ENCODE measurements around the gene KIF1C. TPM values are rescaled to one million over a fixed set of nuclear protein-coding genes. Genes with fewer than 3 reads are reported as not detected.
A peak's percentile ranks its signal among the peaks of the same experiment; 100 is the strongest.

The KIF1C gene
- total RNA-seq, result 146 and 162 TPM in 2 replicates
- polyA plus RNA-seq (2012), result 202 TPM

DNA sequence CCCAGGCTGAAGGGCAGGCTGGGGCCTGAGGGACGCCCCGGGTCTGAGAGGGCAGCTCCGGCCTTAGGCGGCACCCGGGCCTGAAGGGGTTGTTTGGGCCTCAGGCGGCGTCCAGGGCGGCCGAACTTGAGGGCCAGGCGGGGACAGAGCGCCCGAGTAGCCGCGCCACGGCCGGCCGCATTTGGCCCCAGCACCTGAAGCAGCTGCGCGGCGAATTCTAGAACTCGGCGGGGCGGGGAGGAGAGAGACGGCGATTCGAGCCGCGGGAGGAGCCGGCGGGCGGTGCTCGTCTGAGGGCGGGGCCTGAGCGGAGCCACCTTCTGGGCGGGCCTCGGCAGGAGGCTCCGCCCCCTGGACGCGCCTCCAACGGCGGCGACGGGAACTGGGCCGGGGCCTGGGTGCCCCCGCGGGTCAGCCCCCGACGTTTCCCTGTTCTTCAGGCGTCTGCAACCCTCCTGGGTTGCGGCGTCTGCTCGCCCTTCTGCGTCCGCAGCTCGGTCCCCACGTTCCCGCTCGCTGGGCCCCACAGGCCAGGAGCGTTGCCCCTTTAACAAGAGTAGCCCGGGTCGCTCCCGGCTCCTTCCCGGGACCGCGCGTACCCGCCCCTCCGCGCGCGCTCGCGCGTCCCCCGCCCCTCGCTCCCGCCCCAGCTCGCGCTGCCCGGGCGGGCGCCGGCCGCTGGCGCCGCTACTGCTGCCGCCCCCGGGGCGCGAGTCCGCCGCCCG, at the start of gene KIF1C, which contains the start of gene INCA1:
TSS of gene KIF1C (plus strand) at position 649 of the 725 bp plus-strand sequence. CDS start 2,297 bp downstream, outside the sequence.
TSS of gene INCA1 (minus strand) at position 221 of the 725 bp plus-strand sequence. CDS start 3,085 bp downstream, outside the sequence.
- DNase-seq (ENCODE audit: low read depth), result peak; percentile 94

GRCh38 chr17:4948166-4948930, 49.4 kb upstream of the KIF1C start, which contains the start of gene PFN1:
Gene PFN1 (minus strand): TSS chr17:4948530. CDS start chr17:4948394, 136 bp downstream.
- DNase-seq (ENCODE audit: low read depth), result peak; percentile 89

DNA sequence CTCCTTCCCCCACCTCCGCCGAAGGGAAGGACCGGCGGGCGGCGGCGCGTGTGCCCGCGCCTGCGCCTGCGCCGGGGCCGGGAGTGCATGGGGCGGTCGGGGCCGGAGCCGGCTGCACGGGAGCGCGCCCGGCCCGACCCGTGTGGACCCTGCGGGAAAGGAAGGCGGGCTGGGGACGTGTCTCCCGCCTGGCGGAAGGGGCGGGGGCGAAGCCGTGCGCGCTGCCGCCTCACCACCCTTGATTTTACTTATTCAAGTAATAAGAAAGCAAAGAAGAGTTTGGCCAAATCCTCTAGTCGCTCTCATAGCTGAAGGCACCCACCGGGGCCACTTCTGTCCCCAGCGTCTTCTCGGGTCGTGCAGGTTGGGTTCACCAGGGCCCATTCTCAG, 48.8 kb upstream of the KIF1C start:
- peak; percentile 88 for DNase-seq (ENCODE audit: low read depth)

DNA sequence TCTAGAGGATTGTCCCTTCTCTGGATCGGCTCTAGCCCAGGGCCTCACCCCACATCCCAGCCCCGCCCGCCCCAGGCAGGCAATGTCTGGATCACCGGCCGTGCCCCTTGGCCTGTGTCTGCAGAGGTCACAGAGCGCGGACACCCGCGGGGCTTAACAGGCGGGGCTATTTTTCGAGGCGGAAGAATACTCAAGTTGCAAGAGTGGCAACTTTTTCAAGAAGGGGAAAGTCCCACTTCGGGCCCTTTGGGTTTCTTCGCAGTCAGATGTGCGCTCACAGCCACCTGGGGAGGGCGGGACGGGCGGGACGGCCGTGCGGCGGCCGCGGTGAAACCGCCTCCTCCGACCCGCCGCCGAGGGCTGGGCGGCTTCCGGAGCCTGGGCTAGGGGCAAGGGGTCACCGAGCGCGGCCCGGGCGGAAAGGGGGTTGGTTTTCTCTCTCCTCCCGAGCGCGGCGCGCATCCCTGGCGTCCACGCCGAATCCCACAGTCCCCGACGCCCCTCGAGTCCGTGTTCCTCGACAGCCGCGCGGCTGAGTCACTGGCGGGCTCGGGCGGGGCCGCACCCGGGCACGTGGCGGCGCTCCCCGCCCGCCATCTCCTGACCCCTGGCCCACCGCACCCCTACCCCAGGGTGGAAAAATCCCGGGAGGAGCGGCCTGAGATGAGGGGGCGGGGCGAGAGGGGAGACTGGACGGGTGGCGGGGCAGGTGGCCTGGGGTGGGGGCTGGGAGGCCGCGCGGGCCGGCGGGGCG, 48.3 kb upstream of the KIF1C start:
- peak; percentile 92 for DNase-seq (ENCODE audit: low read depth)

DNA sequence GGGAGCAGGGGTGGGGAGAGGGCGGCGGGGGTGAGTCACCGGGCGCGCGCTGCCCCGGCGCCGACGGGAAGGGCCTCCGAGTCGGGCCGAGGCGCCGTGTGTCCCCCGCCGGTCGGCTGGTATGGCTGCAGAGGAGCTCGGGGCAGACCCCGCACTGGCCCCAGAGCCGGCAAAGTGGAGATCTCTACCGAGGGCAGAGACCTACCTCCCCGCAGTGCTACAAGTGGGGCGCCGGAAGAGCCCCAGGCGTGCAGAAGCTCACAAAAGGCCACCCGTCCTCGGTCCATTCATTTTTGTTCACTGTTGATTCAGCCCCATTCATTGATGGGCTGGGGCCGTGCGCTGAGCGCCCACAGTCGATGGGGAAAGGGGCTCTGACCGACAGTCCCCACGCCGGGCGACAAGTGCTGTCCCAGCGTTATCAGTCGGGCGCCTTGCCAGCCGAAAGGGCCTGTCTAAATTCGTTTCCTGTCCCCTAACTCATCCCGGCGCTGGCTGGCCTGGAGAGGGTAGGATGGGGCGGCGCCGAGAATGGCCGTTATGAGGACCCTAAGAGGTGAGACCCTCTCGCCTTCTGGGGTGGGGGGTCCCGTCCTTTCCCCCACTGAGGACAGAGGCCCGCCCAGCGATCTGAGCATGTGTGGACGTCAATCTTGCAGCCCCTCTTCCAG, 47.5 kb upstream of the KIF1C start:
- peak; percentile 44 for DNase-seq (ENCODE audit: low read depth)

DNA sequence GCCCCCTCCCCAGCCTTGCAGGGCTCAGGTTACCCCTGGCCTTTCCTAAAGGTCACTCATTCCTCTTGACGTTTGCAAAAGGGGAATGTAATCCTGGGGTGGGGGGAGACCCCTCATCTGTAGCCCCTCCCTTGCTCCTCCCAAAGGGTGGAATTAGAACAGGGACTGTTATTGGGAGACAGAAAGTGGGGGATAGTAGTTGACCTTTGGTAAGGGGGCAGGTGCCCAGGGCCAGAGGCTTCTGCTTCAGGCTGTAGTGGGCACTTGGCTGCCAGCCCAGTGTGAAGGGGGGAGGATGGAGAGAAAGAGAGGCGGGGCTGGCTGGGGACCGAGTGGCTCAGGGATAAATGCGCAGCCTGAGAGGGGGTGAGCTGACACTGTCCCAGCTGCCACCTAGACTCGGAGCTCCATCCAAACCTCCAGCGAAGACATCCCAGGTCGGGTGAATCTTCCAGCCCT, 47.0 kb upstream of the KIF1C start, which contains the start of gene ENO3:
TSS of gene ENO3 (plus strand) at position 374 of the 459 bp plus-strand sequence. CDS start 711 bp downstream, outside the sequence.
- peak; percentile 65 for DNase-seq (ENCODE audit: low read depth)

GRCh38 chr17:4951486-4951885, 46.3 kb upstream of the KIF1C start:
- DNase-seq (ENCODE audit: low read depth), result peak; percentile 85

- DNase-seq (ENCODE audit: low read depth), result peak; percentile 97
These were observed 44.2 kb upstream of the KIF1C start for GRCh38 chr17:4953451-4953961.

- no peak for DNase-seq (ENCODE audit: low read depth)
These were observed 42.7 kb upstream of the KIF1C start for GRCh38 chr17:4955091-4955490.

DNA sequence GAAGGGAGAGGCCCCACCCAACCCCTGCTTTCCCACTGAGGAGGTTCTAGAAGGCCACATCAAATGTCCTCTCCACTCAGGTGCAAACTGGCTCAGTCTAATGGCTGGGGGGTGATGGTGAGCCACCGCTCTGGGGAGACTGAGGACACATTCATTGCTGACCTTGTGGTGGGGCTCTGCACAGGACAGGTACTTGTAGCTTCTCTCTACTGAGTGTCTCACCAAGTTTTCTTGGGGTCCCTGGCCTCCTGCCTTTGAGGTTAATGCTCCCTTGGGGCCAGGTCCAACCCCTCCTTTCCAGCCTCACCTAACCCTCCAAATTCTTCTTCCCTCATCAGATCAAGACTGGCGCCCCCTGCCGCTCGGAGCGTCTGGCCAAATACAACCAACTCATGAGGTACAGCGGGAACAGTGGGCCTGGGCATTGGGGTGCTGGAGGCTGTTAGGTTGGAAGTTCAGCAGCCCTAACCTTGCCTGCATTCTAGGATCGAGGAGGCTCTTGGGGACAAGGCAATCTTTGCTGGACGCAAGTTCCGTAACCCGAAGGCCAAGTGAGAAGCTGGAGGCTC, 41.2 kb upstream of the KIF1C start:
- DNase-seq (ENCODE audit: low read depth), result no peak

- DNase-seq (ENCODE audit: low read depth), result peak; percentile 28
These were observed 39.6 kb upstream of the KIF1C start for GRCh38 chr17:4958102-4958501.

- peak; percentile 78 for DNase-seq (ENCODE audit: low read depth)
These were observed 38.3 kb upstream of the KIF1C start for GRCh38 chr17:4959261-4959965.

- no peak for DNase-seq (ENCODE audit: low read depth)
These were observed 37.3 kb upstream of the KIF1C start for GRCh38 chr17:4960279-4960922.

GRCh38 chr17:4965311-4965986, 32.3 kb upstream of the KIF1C start:
- no peak for DNase-seq (ENCODE audit: low read depth)

- peak; percentile 100 for DNase-seq (ENCODE audit: low read depth)
These were observed 30.8 kb upstream of the KIF1C start for GRCh38 chr17:4966844-4967538.

GRCh38 chr17:4967539-4968485, 29.9 kb upstream of the KIF1C start, which contains the start of gene SPAG7:
Gene SPAG7 (minus strand): TSS chr17:4967817. CDS start chr17:4967804, 13 bp downstream.
- peak; percentile 96 for DNase-seq (ENCODE audit: low read depth)

Data from myocyte (in vitro differentiated cells).